Neural progenitor cell (in vitro differentiated cells): ENCODE measurements around the gene IGFBP1. TPM values are rescaled to one million over a fixed set of nuclear protein-coding genes. Genes with fewer than 3 reads are reported as not detected.

ENCODE experiments used
- DNase-seq: peaks from one replicate; pipeline ENCODE4 v3.0.0-alpha.2; 2016; ENCODE audit warnings: low spot score
- H2AFZ ChIP-seq: fragments of 200-600 bp; sonication (generic); replicated peaks from 2 replicates; pipeline ENCODE4 v1.6.1; 2016; ENCODE audit warnings: antibody characterized with exemption
- H3F3A ChIP-seq: fragments of 200-600 bp; sonication (generic); 2 replicates; pipeline ENCODE4 v1.6.1; 2016; ENCODE audit warnings: antibody characterized with exemption, low read depth
- H3K27ac ChIP-seq: fragments of 200-600 bp; sonication (generic); 2 replicates; pipeline ENCODE4 v1.5.1; 2016; ENCODE audit warnings: mild to moderate bottlenecking
- H3K27me3 ChIP-seq: fragments of 200-600 bp; sonication (generic); 2 replicates; pipeline ENCODE4 v1.6.1; 2016; ENCODE audit warnings: mild to moderate bottlenecking, moderate library complexity
- H3K36me3 ChIP-seq: fragments of 200-600 bp; sonication (generic); 2 replicates; pipeline ENCODE4 v1.5.1; 2016
- H3K4me1 ChIP-seq: fragments of 200-600 bp; sonication (generic); 2 replicates; pipeline ENCODE4 v1.6.1; 2016; ENCODE audit warnings: mixed run types
- H3K4me2 ChIP-seq: fragments of 200-600 bp; sonication (generic); 2 replicates; pipeline ENCODE4 v1.6.1; 2016
- H3K4me3 ChIP-seq: fragments of 200-600 bp; sonication (generic); 2 replicates; pipeline ENCODE4 v1.5.1; 2016
- H3K79me2 ChIP-seq: fragments of 200-600 bp; sonication (generic); 2 replicates; pipeline ENCODE4 v1.6.1; 2016; ENCODE audit warnings: low read depth
- H3K9ac ChIP-seq: fragments of 200-600 bp; sonication (generic); 2 replicates; pipeline ENCODE4 v1.6.1; 2016
- H3K9me3 ChIP-seq: fragments of 200-600 bp; sonication (generic); 2 replicates; pipeline ENCODE4 v1.5.1; 2016; ENCODE audit warnings: low read depth
- H4K20me1 ChIP-seq: fragments of 200-600 bp; sonication (generic); 2 replicates; pipeline ENCODE4 v1.6.1; 2016; ENCODE audit warnings: low read depth
- H3K27ac Mint-ChIP-seq: 3 replicates; pipeline ENCODE4 v1.8.0; 2021; ENCODE audit warnings: mixed read lengths
- H3K27me3 Mint-ChIP-seq: 2 replicates; pipeline ENCODE4 v1.8.0; 2022; ENCODE audit warnings: low read depth, mild to moderate bottlenecking, inconsistent platforms, moderate library complexity, mixed read lengths; ENCODE audit not compliant: insufficient read depth
- H3K36me3 Mint-ChIP-seq: 3 replicates; pipeline ENCODE4 v1.8.0; 2021; ENCODE audit warnings: mixed read lengths
- H3K4me1 Mint-ChIP-seq: 3 replicates; pipeline ENCODE4 v1.8.0; 2021; ENCODE audit warnings: mixed read lengths
- H3K4me3 Mint-ChIP-seq: 3 replicates; pipeline ENCODE4 v1.8.0; 2021; ENCODE audit warnings: mild to moderate bottlenecking, moderate library complexity, mixed read lengths
- H3K9me3 Mint-ChIP-seq: 3 replicates; pipeline ENCODE4 v1.8.0; 2020; ENCODE audit warnings: mixed read lengths
- EZH2 ChIP-seq: fragments of 200-600 bp; sonication (generic); IDR thresholded peaks from 2 replicates; pipeline ENCODE4 v1.6.1; 2017; ENCODE audit warnings: antibody characterized with exemption, mild to moderate bottlenecking, moderate library complexity
- EZH2phosphoT487 ChIP-seq: fragments of 200-600 bp; sonication (generic); IDR thresholded peaks from 2 replicates; pipeline ENCODE4 v1.6.1; 2017; ENCODE audit warnings: antibody characterized with exemption
- total RNA-seq: library from RNA; depleted of rRNA; stranded (reverse); fragments of >200 nt; gene quantifications from 2 replicates; pipeline ENCODE4 v1.2.3, GENCODE V29; 2015; ENCODE audit warnings: low replicate concordance
- TF ChIP-seq, protein P1 (sequence below): fragments of 200-600 bp; sonication (generic); IDR thresholded peaks from 2 replicates; pipeline ENCODE4 v1.5.1; 2017; ENCODE audit warnings: antibody characterized with exemption, mild to moderate bottlenecking

IGFBP1 gene
- total RNA-seq, 1 donor from 2014 or later: 0.69 TPM

DNA sequence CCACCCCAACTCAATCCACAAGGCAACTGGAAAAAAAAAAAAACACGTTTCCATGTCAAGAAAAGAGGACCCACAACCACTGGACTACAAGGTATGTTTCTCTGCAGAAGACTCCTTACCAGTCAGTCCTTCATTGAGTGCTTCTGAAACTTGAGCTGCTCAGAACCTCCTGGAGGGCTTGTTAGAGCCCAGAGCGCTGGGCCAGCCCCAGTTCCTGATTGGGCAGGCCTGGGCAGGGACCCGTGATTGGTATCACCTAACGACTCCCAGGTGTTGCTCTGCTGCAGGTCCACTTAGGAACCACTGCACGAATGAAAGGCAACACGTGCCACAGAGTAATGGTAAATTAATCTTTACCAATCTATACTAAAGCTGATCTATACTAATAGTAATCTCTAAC, 14.9 kb upstream of the IGFBP1 start:
- H3K27ac ChIP-seq: no peak overlapping the region
- H3K9ac ChIP-seq: no peak overlapping the region
- no peaks in the 10 kb centered on the region for H3K36me3 Mint-ChIP-seq
- no peak overlapping the region for H3K4me2 ChIP-seq
- no peaks in the 10 kb centered on the region for H3F3A ChIP-seq
- TF ChIP-seq EZH2phosphoT487 (no peak), EZH2 (no peak)
- TF ChIP-seq, protein P1, sequence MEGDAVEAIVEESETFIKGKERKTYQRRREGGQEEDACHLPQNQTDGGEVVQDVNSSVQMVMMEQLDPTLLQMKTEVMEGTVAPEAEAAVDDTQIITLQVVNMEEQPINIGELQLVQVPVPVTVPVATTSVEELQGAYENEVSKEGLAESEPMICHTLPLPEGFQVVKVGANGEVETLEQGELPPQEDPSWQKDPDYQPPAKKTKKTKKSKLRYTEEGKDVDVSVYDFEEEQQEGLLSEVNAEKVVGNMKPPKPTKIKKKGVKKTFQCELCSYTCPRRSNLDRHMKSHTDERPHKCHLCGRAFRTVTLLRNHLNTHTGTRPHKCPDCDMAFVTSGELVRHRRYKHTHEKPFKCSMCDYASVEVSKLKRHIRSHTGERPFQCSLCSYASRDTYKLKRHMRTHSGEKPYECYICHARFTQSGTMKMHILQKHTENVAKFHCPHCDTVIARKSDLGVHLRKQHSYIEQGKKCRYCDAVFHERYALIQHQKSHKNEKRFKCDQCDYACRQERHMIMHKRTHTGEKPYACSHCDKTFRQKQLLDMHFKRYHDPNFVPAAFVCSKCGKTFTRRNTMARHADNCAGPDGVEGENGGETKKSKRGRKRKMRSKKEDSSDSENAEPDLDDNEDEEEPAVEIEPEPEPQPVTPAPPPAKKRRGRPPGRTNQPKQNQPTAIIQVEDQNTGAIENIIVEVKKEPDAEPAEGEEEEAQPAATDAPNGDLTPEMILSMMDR: no peak
- no peaks in the 10 kb centered on the region for H3K4me1 ChIP-seq
- no peaks in the 10 kb centered on the region for H3K9me3 Mint-ChIP-seq
- H3K27me3 Mint-ChIP-seq: peaks cover 4% of the 10 kb centered on the region
- H2AFZ ChIP-seq: no peak overlapping the region
- H4K20me1 ChIP-seq: no peaks in the 10 kb centered on the region
- H3K27me3 ChIP-seq: no peaks in the 10 kb centered on the region
- no peak overlapping the region for H3K4me3 Mint-ChIP-seq
- DNase-seq: no peak
- H3K36me3 ChIP-seq: no peaks in the 10 kb centered on the region
- no peak overlapping the region for H3K27ac Mint-ChIP-seq
- no peak overlapping the region for H3K4me3 ChIP-seq
- H3K9me3 ChIP-seq: no peaks in the 10 kb centered on the region
- no peaks in the 10 kb centered on the region for H3K4me1 Mint-ChIP-seq
- H3K79me2 ChIP-seq: no peaks in the 10 kb centered on the region

DNA sequence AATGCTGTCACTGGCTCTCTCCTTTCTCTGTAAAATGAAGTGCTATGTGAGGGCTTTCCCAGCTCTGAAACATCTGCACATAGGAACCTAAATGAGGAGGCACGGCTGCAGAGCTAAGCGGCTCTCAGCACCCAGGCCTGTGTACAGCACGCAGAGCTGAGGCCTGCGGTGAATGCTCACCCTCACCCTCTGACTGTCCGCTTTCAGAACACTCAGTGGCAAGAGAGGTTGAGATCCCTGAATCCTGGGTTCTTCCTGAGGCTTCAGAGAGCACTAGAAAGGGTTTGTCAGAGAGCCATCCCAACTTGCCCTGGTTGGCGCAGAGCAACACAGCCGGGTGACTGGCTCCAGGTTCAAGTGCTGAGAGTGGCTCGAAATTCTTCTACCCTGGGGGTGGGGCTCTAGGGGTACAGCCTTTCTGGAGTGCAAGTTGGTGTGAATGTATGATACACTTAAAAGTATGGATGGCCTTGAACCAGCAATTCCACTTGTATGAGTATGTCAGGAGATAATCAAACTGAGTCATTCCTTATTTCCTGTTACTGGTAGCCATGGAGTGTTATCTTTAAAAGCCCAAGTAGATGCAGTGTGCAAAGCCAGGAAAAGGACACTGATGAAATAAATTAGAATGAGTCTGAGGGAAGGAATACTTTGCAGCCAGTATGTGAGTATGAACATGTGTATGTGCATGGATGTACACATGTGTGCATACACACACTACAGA, 13.7 kb upstream of the IGFBP1 start:
- Histone ChIP-seq H2AFZ (no peak overlapping the region), H3K27ac (no peak overlapping the region), H3K36me3 (no peaks in the 10 kb centered on the region), H3F3A (no peaks in the 10 kb centered on the region), H3K9ac (no peak overlapping the region), H3K4me1 (no peaks in the 10 kb centered on the region), H3K27me3 (no peaks in the 10 kb centered on the region), H3K4me2 (no peak overlapping the region), H4K20me1 (no peaks in the 10 kb centered on the region), H3K79me2 (no peaks in the 10 kb centered on the region), H3K4me3 (no peak overlapping the region), H3K9me3 (no peaks in the 10 kb centered on the region)
- Mint-ChIP-seq H3K36me3 (no peaks in the 10 kb centered on the region), H3K27me3 (peaks cover 4% of the 10 kb centered on the region), H3K27ac (no peak overlapping the region), H3K9me3 (peaks cover 3% of the 10 kb centered on the region), H3K4me1 (no peaks in the 10 kb centered on the region), H3K4me3 (no peak overlapping the region)
- TF ChIP-seq, protein P1: no peak
- no peak for DNase-seq

DNA sequence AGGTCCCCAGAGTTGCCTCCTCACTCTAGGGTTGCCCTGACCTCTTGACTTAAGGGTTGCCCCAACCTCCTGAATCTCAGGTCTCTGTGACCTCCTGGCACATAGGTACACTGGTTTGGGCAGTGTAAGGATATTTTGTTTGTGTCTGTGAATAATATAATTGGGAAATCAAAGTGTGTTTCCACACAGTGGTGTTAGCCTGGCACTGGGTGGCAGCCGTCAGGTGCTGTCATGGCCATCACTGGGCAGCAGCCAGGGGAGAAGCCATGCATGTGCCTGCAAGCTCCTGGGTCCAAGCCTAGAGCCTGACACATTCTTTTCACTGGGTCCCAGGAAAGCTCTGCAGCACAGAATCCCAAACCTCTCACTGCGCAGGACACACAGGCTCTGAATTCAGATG, 11.8 kb upstream of the IGFBP1 start:
- H2AFZ ChIP-seq: no peak overlapping the region
- no peaks in the 10 kb centered on the region for H3K36me3 ChIP-seq
- H3F3A ChIP-seq: no peaks in the 10 kb centered on the region
- Mint-ChIP-seq H3K36me3 (no peaks in the 10 kb centered on the region), H3K4me3 (no peak overlapping the region), H3K27me3 (peaks cover 4% of the 10 kb centered on the region), H3K4me1 (no peaks in the 10 kb centered on the region), H3K27ac (no peak overlapping the region), H3K9me3 (peaks cover 3% of the 10 kb centered on the region)
- no peaks in the 10 kb centered on the region for H3K27me3 ChIP-seq
- H3K4me3 ChIP-seq: no peak overlapping the region
- H3K4me2 ChIP-seq: no peak overlapping the region
- no peaks in the 10 kb centered on the region for H3K79me2 ChIP-seq
- no peak overlapping the region for H3K27ac ChIP-seq
- TF ChIP-seq, protein P1: no peak
- no peak for TF ChIP-seq EZH2
- no peak for TF ChIP-seq EZH2phosphoT487
- H3K9me3 ChIP-seq: no peaks in the 10 kb centered on the region
- H3K4me1 ChIP-seq: no peaks in the 10 kb centered on the region
- H3K9ac ChIP-seq: no peak overlapping the region
- DNase-seq: no peak
- H4K20me1 ChIP-seq: no peaks in the 10 kb centered on the region
